IPS DF 4.7 (cell line): ENCODE results near the gene TERB1.

Experiments used
- DNase-seq: peaks from one replicate; pipeline ENCODE4 v3.0.0-alpha.2; 2013; ENCODE audit warnings: low spot score; ENCODE audit errors: extremely low read depth

Gene TERB1

DNA sequence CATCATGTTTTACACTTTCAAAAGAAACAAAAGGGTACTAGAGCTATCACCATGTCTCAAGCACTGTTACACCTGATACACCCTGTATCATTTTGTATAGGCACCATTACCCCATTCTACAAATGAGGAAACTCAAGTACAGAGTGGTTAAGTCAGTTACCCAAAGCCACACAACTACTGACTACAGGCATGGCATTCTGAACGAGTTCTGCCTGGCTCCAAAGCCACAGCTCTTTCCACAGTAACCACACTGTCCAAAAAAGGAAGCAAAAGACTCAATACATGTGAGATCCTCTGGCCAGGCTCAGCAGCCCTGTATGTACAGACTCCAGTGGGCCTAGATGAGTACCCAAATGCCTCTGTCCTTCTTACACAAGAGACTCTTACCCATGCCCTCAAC, 54.7 kb downstream of the TERB1 start:
- no peak for DNase-seq

DNA sequence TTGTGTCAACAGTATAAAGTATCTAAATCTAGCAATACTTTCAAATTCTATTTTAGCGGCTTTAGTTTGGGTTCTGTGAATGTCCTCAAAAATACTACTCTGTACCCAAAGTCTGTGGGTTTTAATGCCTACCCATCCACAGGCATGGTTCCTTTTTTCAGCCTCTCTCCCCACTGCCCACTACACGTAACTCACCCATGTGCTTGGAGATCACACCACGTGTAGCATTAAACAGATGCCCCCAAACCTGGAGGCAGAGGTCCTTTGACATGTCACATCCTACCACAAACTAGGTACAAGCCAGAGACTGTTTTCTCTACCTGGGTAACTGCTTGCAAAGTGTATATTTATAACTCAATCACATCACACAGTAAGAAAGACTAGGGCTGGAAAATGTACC, 55.3 kb downstream of the TERB1 start:
- no peak for DNase-seq

DNA sequence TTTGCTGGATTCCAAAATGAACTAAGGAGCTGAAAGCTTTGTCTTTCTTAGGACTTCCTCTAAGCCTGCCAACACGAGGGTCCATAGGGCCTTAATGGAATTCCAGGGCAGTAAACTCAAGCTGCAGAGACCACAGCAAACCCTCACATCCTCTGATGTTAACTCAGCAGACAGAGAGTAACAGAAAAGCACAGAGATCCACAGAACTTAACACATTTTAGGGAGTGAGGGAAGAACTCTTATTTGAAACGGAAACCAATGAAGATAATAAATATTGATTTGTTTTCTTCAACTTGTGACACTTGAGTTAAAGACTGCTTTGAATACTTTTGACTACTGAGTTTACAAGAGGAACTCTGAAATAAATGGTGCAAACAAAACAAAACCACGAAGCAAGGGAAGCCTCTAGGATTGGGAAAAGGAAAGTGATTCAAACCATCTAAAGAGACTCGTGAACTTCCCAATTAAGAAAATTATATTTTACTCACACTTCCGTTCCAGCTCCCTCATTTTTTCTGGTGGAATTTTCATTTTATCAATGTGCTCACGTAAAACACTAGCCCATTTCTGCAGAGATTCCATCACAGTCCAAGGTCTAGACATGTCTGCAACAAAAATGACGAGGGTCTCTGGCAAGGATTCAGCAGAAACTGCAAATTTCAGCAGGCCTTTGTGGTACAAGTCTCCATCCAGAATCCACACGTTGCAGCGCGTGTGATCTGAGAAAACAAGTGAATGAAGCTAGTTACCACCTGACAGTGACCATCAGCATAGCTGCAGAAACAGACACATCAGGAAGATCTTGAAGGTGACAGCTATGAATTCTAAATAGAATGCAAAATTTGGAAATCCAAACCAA, 59.2 kb downstream of the TERB1 start:
- no peak for DNase-seq

DNA sequence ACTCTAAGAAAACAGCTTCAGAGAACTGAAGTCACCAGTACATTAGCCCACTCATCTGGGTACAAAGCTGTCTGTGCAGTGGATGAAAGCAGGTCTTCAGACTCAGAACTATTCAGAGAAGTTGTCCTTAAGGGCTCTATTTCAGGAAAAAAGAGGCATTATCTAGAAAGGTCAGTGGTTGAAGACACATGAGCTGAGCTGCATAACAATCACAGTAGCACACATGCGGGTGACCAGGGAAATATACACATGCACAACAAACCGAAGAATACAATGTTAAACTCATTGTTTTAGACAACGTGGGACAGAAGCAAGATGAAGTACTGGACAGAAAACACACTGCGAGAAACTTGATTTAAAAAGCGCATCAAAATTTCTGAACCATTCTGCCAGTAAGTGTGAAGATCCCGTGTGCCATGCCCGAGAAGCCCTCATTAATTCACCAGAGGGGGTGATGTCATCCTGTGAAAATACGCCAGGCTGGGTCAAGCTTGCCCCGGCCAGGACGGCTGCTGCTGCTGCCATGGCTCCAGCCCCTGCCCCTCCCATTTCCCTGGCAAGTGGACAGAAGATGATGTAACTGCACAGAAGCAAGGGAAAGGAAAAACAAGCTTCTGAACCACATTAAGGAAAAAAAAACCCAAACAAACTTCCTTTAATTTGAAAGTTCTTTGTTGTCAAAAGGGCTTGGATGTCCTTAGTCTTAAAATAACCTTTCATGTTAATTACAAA, 60.0 kb downstream of the TERB1 start:
- no peak for DNase-seq

DNA sequence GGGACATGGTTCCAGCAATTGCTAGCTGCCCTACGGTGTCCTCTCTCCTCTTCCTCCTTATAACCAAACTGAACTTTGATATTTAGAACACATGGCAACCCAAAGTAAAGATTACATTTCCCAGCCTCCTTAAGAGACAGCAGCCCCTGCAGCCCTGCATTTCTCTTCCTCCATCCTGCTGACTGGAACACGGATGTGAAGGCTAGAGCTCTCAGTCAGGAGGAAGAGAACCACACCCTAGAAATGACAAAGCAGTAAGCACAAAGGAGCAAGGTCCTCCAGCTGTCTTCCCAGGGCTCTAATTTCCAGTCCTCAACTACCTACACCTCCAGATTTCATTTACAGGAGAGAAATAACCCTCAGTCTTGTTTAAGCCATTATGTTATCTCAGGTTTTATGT, 60.9 kb downstream of the TERB1 start:
- no peak for DNase-seq

DNA sequence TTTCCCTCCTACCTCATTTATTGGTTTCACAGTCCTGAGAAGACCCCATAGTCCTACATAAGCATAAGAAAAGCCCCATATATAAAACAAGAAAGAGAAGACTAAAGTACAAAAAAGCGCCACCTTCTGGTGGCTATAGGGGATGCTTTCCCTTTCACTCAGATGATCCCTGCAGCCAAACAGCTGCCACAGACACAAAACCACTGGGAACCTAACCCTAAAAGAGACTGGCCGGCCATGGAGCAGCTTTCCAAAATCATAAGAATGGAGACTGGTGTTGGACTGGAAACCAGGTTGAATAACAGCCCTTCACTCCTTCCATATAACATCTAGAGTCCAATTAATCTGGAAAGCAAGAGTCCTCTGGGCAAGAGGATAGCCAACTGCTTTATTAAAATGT, 61.4 kb downstream of the TERB1 start:
- no peak for DNase-seq

DNA sequence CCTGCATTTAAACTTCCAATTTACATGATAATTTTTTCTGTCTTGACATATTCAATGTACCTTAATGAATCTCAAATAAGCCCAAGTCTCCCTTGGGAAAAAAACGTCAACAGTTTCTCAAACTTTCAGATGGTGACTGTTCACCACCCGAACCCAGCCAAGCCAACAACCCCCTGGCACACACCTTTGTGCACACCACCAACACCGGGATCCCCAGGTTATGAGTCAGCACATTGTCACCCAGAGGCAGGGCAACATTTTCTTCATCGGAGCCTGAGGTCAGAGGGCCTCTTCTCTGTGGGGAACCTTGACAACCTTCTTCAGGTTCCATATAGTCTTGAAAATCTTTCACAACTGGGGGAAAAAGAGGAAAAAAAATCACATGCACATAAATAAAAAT, 65.5 kb downstream of the TERB1 start:
- no peak for DNase-seq

DNA sequence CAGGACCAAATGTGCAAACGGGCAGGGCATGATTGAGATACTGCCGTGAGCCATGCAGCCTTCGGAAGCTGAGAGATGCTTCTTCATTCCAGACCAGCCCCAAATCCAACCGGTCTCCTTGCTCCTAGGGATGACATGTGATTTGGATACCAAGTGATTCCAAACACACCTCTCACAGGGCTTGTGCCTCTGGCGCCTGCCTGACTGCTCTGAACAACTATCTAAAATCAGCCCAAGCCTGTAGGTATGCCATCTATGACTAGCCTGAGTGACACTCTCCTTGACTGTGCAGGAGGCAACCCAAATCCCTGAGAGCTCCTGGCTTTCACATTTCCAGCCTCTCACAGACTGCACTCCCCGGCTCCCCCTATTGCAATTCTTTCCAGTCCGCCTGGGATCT, 70.3 kb downstream of the TERB1 start:
- no peak for DNase-seq

DNA sequence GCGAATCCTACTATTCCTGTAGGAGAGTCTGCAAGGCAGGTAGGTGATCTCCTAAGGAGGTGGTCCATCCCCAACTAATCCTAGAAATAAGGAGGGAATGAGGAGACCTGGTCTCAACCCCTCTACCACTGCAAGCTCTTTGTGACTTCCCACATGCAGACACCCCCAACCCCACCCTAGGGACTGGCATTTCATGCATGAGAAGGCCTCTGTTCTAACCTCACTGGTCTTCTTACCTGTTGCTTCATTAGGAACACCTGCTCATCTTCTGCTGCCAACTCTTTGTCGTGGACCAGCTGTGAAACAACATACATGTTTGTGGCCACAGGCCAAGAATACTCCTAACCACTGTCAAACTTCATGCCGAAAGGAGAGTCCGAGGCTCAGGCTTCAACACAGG, 72.6 kb downstream of the TERB1 start:
- DNase-seq, result no peak

DNA sequence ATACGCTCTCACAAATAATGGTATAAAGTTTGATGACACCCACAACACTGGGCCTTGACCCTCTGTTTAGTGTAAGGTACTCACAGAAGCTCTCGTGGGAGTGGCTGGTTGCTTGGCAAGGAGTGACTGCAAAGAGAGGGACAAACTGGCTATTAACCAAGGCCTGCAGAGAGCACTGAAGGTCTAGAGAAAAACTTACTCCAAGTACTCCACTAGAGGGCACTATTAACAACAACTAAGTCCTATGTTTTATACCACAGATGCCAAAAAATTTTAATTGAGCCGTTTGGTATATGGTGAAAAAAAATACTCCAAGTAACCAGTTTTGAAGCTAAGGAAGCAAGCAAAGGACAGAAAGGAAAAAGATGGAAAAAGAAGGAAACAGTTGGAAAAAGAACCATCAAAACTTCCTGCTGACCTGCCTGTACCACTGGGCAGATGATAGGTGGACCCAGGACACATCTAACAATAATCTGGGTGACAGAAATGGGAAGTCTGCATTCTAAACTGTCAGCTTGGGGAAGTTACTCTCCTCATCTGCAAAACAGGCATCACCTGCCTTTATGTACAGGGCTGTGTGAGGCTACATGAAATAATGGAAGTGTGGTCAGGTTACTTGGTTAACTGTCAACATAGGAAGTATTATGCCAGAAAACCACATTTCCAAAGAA, 73.1 kb downstream of the TERB1 start:
- DNase-seq, result no peak

DNA sequence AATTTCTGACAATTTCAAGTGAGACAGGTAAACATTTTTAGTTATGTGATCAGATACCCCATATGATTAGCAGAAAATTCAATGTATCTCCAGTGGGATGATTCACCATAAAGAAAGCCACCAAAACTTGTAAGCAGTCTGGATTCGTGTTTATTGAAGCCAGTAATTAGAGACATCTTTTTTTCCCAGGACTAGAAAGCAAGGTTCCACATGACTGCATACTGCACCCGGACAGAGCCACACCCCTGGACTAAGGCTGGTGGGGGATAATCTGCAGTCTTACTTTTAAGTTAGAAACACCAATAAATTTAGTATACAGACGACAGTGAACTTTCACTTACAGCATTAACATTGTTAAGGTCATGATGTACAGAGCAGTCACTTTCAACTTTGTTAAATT, 80.6 kb downstream of the TERB1 start:
- no peak for DNase-seq

DNA sequence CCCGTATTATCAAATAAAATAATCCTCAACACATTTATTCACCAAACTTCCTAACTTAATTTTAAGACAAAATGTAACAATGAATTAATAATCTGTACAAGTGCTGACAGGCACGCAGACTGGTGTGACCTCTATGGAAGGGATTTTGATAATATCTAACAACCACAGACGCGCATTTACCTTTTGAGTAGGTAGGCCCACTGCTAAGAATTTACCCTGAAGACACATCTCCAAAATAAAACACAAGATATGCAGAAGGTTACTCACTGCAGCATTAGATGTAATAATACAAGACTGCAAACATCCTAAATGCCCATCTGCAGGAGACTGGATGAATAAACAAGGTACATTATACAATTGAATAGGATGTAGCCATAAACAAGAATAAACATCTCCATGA, 82.1 kb downstream of the TERB1 start:
- DNase-seq, result no peak

DNA sequence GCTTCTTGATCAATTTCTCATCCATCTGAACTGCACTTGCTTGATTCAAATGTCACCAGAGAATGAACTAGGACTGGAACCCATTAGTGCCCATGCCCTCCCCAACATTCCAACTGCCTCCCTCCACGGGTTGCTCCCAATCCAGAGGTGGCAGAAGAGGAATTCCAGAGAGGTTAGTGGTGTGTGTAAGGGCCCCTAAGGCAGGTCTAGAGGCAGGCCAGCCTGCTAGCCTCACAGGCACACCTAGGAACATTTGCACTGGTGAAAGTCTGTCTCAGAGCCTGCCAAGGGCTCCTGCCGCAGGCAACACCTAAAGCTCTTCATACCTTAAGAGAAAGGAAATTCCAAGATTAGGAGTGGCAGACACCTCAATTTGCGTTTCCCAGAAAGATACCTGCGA, 83.6 kb downstream of the TERB1 start:
- DNase-seq, result no peak

DNA sequence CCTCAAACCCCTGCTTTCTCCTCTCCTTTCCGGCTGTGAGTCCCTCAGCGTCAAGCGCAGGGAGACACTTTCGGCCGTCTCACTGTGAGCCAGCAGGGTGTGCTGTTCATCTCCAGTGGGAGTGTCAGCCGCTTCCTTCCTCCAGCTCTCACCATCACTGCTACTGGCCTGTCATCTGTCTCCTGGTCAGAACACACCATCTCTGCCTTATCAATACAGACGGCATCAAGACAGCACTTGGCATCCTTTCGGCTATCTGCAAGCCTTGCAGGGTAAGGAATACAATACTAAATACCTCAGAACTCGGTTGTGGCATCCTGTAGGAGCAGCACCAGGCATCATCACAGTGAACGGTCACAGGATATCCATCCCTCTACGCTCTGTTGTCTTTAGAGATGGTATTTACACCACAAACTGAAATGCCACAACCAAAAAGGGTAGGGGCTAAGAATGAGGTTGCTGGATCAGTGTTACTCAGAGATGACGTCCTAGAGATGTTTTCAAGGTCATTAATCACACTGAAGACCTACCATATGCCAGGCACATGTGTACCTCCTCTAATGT, 84.2 kb downstream of the TERB1 start:
- DNase-seq, result no peak

DNA sequence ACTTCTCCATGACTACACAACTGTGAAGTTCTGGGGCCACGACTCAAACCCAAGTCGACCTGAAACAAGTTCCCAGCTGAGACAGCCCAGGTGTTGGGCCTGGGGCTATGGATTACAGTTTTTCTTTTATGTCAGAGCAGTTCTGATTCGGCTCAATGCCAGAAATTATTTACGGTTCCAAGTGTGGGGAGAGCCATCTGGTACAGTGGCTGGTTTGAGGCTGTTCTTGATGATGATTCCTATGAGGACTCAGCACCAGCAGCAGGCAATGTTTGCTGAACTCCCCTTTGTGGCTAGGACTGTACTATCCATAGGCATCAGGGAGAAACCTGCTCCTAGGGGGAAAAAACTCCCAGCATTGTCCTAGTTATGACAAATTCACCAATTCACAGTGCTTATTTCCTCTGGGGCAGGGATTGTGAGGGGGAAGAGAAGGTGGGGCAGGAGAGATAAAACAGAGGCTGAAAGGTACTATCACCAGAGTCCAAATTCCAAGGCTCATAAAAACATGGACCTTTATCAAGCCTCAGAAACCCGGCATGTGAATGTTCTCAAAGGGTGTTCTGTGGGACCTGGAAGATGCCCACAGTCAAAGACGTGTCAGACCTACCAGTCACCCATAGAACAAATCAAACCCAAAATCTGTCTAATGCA, 86.6 kb downstream of the TERB1 start:
- DNase-seq, result no peak

DNA sequence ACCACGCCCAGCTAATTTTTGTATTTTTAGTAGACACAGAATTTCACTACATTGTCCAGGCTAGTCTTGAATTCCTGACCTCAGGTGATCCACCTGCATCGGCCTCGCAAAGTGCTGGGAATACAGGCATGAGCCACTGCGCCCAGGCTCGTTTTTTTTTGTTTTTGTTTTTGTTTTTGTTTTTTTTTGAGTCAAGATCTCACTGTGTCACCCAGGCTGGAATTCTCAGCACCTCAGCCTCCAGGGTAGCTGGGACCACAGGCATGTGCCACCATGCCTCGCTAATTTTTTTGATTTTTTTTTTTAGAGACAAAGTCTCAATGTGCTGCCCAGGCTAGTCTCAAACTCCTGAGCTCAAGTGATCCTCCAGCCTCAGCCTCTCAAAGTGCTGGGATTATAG, 87.3 kb downstream of the TERB1 start:
- no peak for DNase-seq

DNA sequence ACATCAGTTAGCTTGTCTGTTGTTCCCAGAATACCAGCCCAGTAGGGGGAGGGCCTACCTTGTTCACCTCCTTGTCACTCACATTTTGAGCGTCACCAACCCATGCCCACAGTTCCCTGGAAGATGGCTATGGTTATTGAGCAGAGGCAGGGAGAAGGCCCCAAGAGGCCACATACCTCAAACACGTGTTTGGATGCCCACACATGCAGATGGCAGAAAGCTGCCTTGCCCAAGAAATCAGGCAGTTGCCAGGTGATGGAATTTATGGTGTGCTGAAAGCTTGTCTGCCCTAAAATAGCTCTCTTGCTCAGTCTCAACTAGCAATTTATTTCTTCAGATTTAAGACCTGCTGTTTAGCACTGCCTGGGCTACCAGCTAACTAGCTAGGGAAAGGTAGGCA, 88.3 kb downstream of the TERB1 start:
- DNase-seq, result no peak

DNA sequence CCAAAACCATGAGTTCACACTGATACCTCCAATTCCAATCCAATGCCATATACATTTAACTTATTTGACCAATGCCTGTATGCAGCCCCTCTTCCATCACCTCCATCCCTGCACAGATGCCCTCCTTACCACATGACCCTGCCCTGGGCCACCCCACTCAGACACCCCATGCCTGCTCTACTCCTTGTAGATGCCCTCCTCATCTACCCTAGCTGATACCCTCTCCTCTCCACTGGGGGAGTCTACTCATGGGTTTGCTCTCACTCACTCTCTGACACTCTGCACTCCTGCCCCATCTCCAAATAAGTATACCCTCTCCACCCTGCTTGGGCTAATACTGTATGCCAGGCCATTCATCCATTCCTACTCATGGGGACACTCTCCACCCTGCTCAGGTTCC, 88.9 kb downstream of the TERB1 start:
- DNase-seq, result no peak

DNA sequence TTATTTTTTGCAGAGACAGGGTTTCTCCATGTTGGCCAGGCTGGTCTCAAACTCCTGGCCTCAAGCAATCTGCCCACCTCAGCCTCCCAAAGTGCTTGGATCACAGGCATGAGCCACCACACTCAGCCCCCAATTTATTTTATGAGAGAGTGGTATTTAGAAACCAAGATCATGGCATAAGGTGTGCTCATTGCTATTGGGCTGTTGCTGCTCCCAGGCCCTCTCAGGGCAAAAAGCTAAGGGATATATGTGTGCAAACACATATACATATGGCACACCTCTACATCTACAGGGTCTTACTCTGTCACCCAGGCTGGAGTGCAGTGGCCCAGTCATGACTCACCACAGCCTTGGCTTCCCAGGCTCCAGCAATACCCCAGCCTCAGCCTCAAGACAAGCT, 89.8 kb downstream of the TERB1 start:
- no peak for DNase-seq

DNA sequence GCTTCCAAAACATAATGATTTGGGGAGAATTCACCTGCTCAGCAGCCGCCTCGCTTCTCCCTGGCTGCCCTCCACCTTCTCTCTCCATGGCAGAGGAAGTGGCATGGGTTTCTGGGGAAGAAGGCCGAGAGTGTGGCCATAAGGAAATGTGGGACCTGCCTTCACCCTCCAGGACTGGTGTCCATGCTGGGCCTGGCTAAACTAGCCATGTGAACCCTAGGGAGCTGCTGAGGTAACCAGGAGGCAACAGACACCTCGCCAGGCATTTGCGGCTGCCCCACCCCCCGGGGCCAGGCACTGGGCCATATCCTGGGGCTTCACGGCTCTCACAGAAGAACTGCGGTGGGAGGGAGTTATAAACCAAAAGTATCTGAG, 94.9 kb downstream of the TERB1 start:
- DNase-seq, result no peak

DNA sequence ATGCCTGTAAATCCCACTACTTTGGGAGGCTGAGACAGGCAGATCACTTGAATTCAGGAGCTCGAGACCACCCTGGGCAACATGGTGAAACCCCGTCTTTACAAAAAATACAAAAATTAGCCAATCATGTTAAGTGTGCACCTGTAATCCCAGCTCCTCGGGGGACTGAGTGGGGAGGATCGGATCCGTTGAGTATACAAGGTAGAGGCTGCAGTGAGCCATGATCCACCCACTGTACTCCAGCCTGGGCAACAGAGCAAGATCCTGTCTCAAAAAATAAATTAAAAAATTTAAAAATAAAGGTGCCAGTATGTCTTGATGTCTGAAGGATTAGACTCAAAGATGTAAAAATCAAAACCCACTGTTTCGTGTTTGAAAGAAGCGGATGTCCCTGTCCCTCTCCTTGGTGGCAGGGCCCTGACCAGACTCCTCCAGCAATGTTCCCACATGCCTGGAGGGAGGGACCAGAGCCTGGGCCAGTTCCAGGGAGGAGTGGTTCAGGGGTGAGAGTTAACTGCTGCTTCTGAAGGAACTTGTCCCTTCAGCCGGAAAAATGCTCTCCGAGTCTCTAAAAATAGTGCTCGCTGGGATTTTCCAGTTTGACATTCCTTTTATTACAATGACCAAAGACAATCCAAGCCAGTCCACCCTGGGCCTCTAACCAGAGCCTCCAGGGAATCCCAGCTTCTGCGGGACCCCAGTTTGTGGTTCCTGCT, 95.4 kb downstream of the TERB1 start:
- DNase-seq, result no peak
